H1 (cell line): ENCODE data around the gene TGFB1. TPM values are rescaled to one million over a fixed set of nuclear protein-coding genes. Genes with fewer than 3 reads are reported as not detected.

Experiments
- CTCF ChIA-PET: fragments of 300-600 bp; sonication (Branson Sonifier 250); formaldehyde crosslinking; loops from one replicate; lab custom pipeline; 2021; ENCODE audit not compliant: partially characterized antibody; lab: Charles Lee
- POLR2A ChIA-PET: fragments of 300-600 bp; sonication (Branson Sonifier 250); formaldehyde crosslinking; loops from one replicate; lab custom pipeline; 2021; ENCODE audit warnings: inconsistent platforms; ENCODE audit not compliant: partially characterized antibody; lab: Charles Lee
- DNase-seq, 2 experiments: peaks; one replicate each; pipeline versions ENCODE4 v3.0.0 to v3.0.0-alpha.2; 2010 to 2022; ENCODE audit warnings: low spot score in 2 of 2, low read depth in 1 of 2, mixed read lengths in 1 of 2
- FAIRE-seq: peaks from 2 replicates; lab custom pipeline; 2011; peaks lifted over from hg19 to GRCh38; lab: Jason Lieb, UNC
- H2AFZ ChIP-seq: 2 replicates; pipeline ENCODE4 v1.8.1; 2012; ENCODE audit warnings: low read length, inconsistent platforms
- H2AK5ac ChIP-seq: 2 replicates; pipeline ENCODE4 v1.6.1; 2013; ENCODE audit warnings: low read depth, low read length
- H2BK120ac ChIP-seq: replicated peaks from 2 replicates; pipeline ENCODE3; 2013; ENCODE audit warnings: low read depth, low read length, inconsistent platforms
- H2BK12ac ChIP-seq: 2 replicates; pipeline ENCODE4 v1.6.1; 2013; ENCODE audit warnings: low read depth, low read length
- H2BK15ac ChIP-seq: 2 replicates; pipeline ENCODE4 v1.6.1; 2013; ENCODE audit warnings: low read length
- H2BK20ac ChIP-seq: 2 replicates; pipeline ENCODE4 v1.6.1; 2013; ENCODE audit warnings: low read length
- H2BK5ac ChIP-seq: 2 replicates; pipeline ENCODE4 v1.6.1; 2013; ENCODE audit warnings: low read depth, low read length
- H3K14ac ChIP-seq: 2 replicates; pipeline ENCODE4 v1.6.1; 2013; ENCODE audit warnings: inconsistent platforms; ENCODE audit not compliant: insufficient read length
- H3K18ac ChIP-seq: 2 replicates; pipeline ENCODE4 v1.6.1; 2013; ENCODE audit warnings: low read length; ENCODE audit errors: extremely low read depth
- H3K23ac ChIP-seq: 2 replicates; pipeline ENCODE4 v1.6.1; 2013; ENCODE audit warnings: inconsistent platforms; ENCODE audit not compliant: insufficient read length
- H3K23me2 ChIP-seq: 2 replicates; pipeline ENCODE4 v1.6.1; 2013; ENCODE audit warnings: low read depth, low read length
- H3K27ac ChIP-seq: 2 replicates; pipeline ENCODE4 v1.6.1; 2011; ENCODE audit warnings: low read depth, low read length, inconsistent platforms
- H3K27me3 ChIP-seq, 4 experiments: replicated peaks in 1 of 4; 1 replicate in 1 of 4; 2 replicates in 3 of 4; pipeline versions ENCODE4 v1.6.1 to v1.8.1; 2011 to 2013; ENCODE audit warnings: low read length in 3 of 4, mild to moderate bottlenecking in 3 of 4, inconsistent platforms in 2 of 4, mixed read lengths in 2 of 4, moderate library complexity in 1 of 4; ENCODE audit not compliant: control insufficient read depth in 3 of 4, insufficient read depth in 3 of 4; ENCODE audit errors: extremely low read depth in 1 of 4
- H3K36me3 ChIP-seq, 4 experiments: 2 replicates each; pipeline versions ENCODE4 v1.6.1 to v1.8.1; 2011 to 2013; ENCODE audit warnings: mild to moderate bottlenecking in 4 of 4, low read length in 3 of 4, moderate library complexity in 2 of 4, control low read depth in 1 of 4, inconsistent platforms in 1 of 4; ENCODE audit not compliant: insufficient read depth in 4 of 4, control insufficient read depth in 2 of 4
- H3K4ac ChIP-seq: replicated peaks from 2 replicates; pipeline ENCODE3; 2013; ENCODE audit warnings: low read length, low read depth, mixed read lengths, inconsistent platforms; ENCODE audit not compliant: insufficient read length
- H3K4me1 ChIP-seq, 4 experiments: replicated peaks in 1 of 4; 1 replicate in 1 of 4; 2 replicates in 3 of 4; pipeline versions ENCODE4 v1.6.1 to v1.8.1; 2011 to 2013; ENCODE audit warnings: low read length in 3 of 4, inconsistent platforms in 2 of 4, mixed read lengths in 1 of 4; ENCODE audit not compliant: insufficient read depth in 4 of 4, control insufficient read depth in 3 of 4
- H3K4me2 ChIP-seq, 2 experiments: 2 replicates each; pipeline versions ENCODE4 v1.6.1 to v1.8.1; 2011 to 2013; ENCODE audit warnings: low read depth in 2 of 2, low read length in 2 of 2, control low read depth in 1 of 2, inconsistent platforms in 1 of 2, mild to moderate bottlenecking in 1 of 2; ENCODE audit not compliant: insufficient read depth in 1 of 2
- H3K4me3 ChIP-seq, 4 experiments: fragments of 200-600, 300-600 bp in 1 of 4; sonication (generic), shearing (Covaris generic), sonication (Bioruptor Twin) in 1 of 4; 2 replicates each; pipeline versions ENCODE4 v1.5.1 to v1.8.1; 2011 to 2016; ENCODE audit warnings: low read length in 4 of 4, low read depth in 3 of 4, control low read depth in 2 of 4, inconsistent platforms in 2 of 4, mild to moderate bottlenecking in 2 of 4, mixed read lengths in 1 of 4, moderate library complexity in 1 of 4; ENCODE audit not compliant: insufficient read depth in 2 of 4; ENCODE audit errors: extremely low read depth in 1 of 4
- H3K56ac ChIP-seq: replicated peaks from 2 replicates; pipeline ENCODE3; 2013; ENCODE audit warnings: low read depth, mild to moderate bottlenecking, mixed read lengths, low read length, inconsistent platforms; ENCODE audit not compliant: insufficient read length
- H3K79me1 ChIP-seq: 2 replicates; pipeline ENCODE4 v1.6.1; 2013; ENCODE audit warnings: low read depth, low read length, control low read depth
- H3K79me2 ChIP-seq, 2 experiments: 2 replicates each; pipeline versions ENCODE4 v1.6.1 to v1.8.1; 2012 to 2013; ENCODE audit warnings: low read length in 2 of 2, mild to moderate bottlenecking in 2 of 2, inconsistent platforms in 1 of 2; ENCODE audit not compliant: insufficient read depth in 2 of 2, control insufficient read depth in 1 of 2
- H3K9ac ChIP-seq, 4 experiments: replicated peaks in 1 of 4; 1 replicate in 1 of 4; 2 replicates in 3 of 4; pipeline versions ENCODE4 v1.6.1 to v1.8.1; 2011 to 2013; ENCODE audit warnings: low read depth in 3 of 4, low read length in 3 of 4, control low read depth in 2 of 4, mild to moderate bottlenecking in 2 of 4, moderate library complexity in 2 of 4, inconsistent platforms in 1 of 4; ENCODE audit errors: extremely low read depth in 1 of 4
- H3K9me3 ChIP-seq, 2 experiments: 2 replicates each; pipeline versions ENCODE4 v1.6.1 to v1.8.1; 2012 to 2013; ENCODE audit warnings: mild to moderate bottlenecking in 2 of 2, moderate library complexity in 2 of 2, control low read depth in 1 of 2, inconsistent platforms in 1 of 2, low read depth in 1 of 2, low read length in 1 of 2, mixed read lengths in 1 of 2; ENCODE audit not compliant: insufficient read depth in 2 of 2
- H4K20me1 ChIP-seq, 2 experiments: replicated peaks in 1 of 2; 2 replicates each; pipeline versions ENCODE3 to v1.8.1; 2011 to 2013; ENCODE audit warnings: inconsistent platforms in 2 of 2, low read length in 2 of 2, mild to moderate bottlenecking in 1 of 2; ENCODE audit not compliant: insufficient read depth in 2 of 2, control insufficient read depth in 1 of 2
- H4K5ac ChIP-seq: 2 replicates; pipeline ENCODE4 v1.6.1; 2013; ENCODE audit warnings: low read length, low read depth, mixed read lengths, inconsistent platforms; ENCODE audit not compliant: insufficient read length
- H4K8ac ChIP-seq: 2 replicates; pipeline ENCODE4 v1.8.0; 2013; ENCODE audit warnings: mild to moderate bottlenecking, moderate library complexity, low read length, inconsistent platforms; ENCODE audit not compliant: insufficient read depth; ENCODE audit errors: extremely low read depth
- H4K91ac ChIP-seq: replicated peaks from 2 replicates; pipeline ENCODE3; 2013; ENCODE audit warnings: low read length, mixed read lengths, inconsistent platforms; ENCODE audit not compliant: insufficient read length
- BACH1 ChIP-seq: IDR thresholded peaks from 2 replicates; pipeline ENCODE4 v1.6.1; 2012; ENCODE audit warnings: low read length, improper control_type of control experiment
- KDM5A ChIP-seq: fragments of 200-600 bp; IDR thresholded peaks from 2 replicates; pipeline ENCODE4 v1.7.1; 2012; ENCODE audit warnings: mild to moderate bottlenecking, low read length, inconsistent platforms, mixed read lengths
- MAFK ChIP-seq: IDR thresholded peaks from 2 replicates; pipeline ENCODE4 v1.6.1; 2012; ENCODE audit warnings: low read depth, mild to moderate bottlenecking, improper control_type of control experiment, low read length
- TCF12 ChIP-seq: IDR thresholded peaks from 2 replicates; pipeline ENCODE4 v1.6.1; 2011; ENCODE audit warnings: low read depth, mild to moderate bottlenecking, low read length
- WGBS, 2 experiments: shearing (Covaris generic) in 1 of 2; methylation state at CpG; one replicate each; pipeline versions ENCODE4 v1.1.6 to v1.1.7; 2013 to 2015; ENCODE audit warnings: low lambda C conversion rate in 2 of 2, mixed read lengths in 2 of 2, inconsistent platforms in 1 of 2, low coverage in 1 of 2, missing lambda C conversion rate in 1 of 2; ENCODE audit not compliant: insufficient replicate concordance in 2 of 2, insufficient coverage in 1 of 2, insufficient read length in 1 of 2; ENCODE audit errors: extremely low coverage in 1 of 2, missing lambda C conversion rate in 1 of 2; 5-methylcytosine and 5-hydroxymethylcytosine counted together
- polyA plus RNA-seq, 7 experiments: library from polyadenylated mRNA; depleted of rRNA in 3 of 7; stranded (reverse) in 5 of 7; unstranded in 2 of 7; fragments of >200 nt in 5 of 7; fragments of 200-250 nt in 2 of 7; gene quantifications; 1 replicate in 5 of 7; 2 replicates in 1 of 7; 4 replicates in 1 of 7; pipeline versions ENCODE4 v1.2.1 to v1.2.3, GENCODE V29; 2011 to 2013; ENCODE audit warnings: missing spikeins in 2 of 7, mixed read lengths in 2 of 7
- total RNA-seq: library from RNA; stranded (reverse); fragmentation: NEBNext Ultra II Directional; extraction: Animal tissue kit (Norgen Biotek cat#: 25700); gene quantifications from 2 replicates; pipeline ENCODE4 v1.2.1, GENCODE V29; 2021

Gene TGFB1
- total and polyA plus RNA-seq, 2 of the 8 experiments (the other 6 are each of a cell fraction or from before 2014, with no cell fraction given) = 1.7 to 10.6 TPM

GRCh38 chr19:41344162-41344561, 9.6 kb downstream of the TGFB1 start:
- Histone ChIP-seq H2BK12ac (no peak overlapping the region), H3K23me2 (no peaks in the 10 kb centered on the region), H2BK5ac (no peak overlapping the region), H3K4me3 (no peak overlapping the region), H4K5ac (no peak overlapping the region), H3K27ac (no peak overlapping the region), H4K20me1 (no peaks in the 10 kb centered on the region), H3K36me3 (no peaks in the 10 kb centered on the region), H4K91ac (no peak overlapping the region), H3K18ac (no peak overlapping the region), H3K9me3 (no peaks in the 10 kb centered on the region), H3K9ac (no peak overlapping the region), H2AK5ac (no peak overlapping the region), H3K56ac (no peak overlapping the region), H3K79me2 (no peaks in the 10 kb centered on the region), H3K23ac (no peak overlapping the region), H3K79me1 (no peaks in the 10 kb centered on the region), H3K27me3 (no peaks in the 10 kb centered on the region), H2BK120ac (no peak overlapping the region), H2BK15ac (no peak overlapping the region), H2AFZ (no peak overlapping the region), H3K4me2 (no peak overlapping the region), H3K4ac (no peak overlapping the region), H3K14ac (no peak overlapping the region), H2BK20ac (no peak overlapping the region), H3K4me1 (peaks cover 0 to 3% (median 0%) of the 10 kb centered on the region in 4 experiments; a peak in 1 of 7 replicates), H4K8ac (no peak overlapping the region)
- whole genome bisulfite sequencing, 2 experiments = 92% methylated on average over 2 of the region's 2 CpGs; no CpG with 5 or more reads in 1 of the 2 experiments
- no peak for DNase-seq
- FAIRE-seq = no peak
- ChIA-PET POLR2A (interaction anchor here (1.9 kb wide), 1 partner anchor 34 kb away, joined by 4 read pairs; the partner anchor contains the start of gene CCDC97), CTCF (no interaction called here)
- TF ChIP-seq TCF12 (no peak), KDM5A (no peak), MAFK (no peak), BACH1 (no peak)
